MV-4-11 (cell line): Measurements from ENCODE around the gene PRMT5.
"Not testable (repeated sequence)": the region's sequence is repeated elsewhere in the genome, so short reads cannot be mapped to it uniquely, and the experiment has no call there.

Source experiments
- DNase-seq: peaks from one replicate; lab custom pipeline; 2025; lab: John Stamatoyannopoulos, UW

Gene PRMT5

GRCh38 chr14:22929104-22929960 lies at the start of gene PRMT5:
Gene PRMT5 (minus strand): TSS chr14:22929376. CDS start chr14:22929361, 15 bp downstream.
- DNase-seq, result peak; percentile 100

DNA sequence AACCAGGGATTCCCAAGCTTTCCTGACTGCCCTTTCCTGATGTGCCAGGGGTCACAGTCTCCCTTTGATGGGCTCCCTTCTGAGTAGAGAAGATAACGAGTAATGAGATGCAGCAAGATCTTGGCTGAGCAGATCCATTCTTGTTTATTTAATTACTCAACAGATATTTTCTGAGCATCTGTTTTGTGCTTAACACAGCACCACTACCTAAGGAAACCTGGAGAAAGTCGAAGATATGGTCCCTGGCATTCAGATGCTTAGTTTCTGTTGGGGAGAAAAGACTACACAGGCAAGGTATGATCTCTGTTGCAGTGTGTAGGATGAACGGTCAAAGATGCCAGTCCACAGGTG lies 49.3 kb upstream of the PRMT5 start:
- DNase-seq, result no peak

GRCh38 chr14:22977684-22978486 lies 48.7 kb upstream of the PRMT5 start:
- DNase-seq, result no peak

DNA sequence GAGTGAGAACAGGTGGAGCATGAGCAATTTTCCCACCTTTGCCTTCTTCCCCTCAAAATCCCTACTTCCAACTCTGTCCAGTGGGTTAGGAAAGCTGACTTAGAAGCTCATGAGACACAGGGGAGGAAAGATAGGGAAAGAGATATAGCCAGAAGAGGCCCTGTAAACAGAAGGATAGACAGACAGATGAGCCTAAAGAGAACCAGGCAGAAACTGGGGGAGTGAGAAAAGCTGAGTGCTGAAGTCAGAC lies 48.2 kb upstream of the PRMT5 start:
- DNase-seq, result no peak

DNA sequence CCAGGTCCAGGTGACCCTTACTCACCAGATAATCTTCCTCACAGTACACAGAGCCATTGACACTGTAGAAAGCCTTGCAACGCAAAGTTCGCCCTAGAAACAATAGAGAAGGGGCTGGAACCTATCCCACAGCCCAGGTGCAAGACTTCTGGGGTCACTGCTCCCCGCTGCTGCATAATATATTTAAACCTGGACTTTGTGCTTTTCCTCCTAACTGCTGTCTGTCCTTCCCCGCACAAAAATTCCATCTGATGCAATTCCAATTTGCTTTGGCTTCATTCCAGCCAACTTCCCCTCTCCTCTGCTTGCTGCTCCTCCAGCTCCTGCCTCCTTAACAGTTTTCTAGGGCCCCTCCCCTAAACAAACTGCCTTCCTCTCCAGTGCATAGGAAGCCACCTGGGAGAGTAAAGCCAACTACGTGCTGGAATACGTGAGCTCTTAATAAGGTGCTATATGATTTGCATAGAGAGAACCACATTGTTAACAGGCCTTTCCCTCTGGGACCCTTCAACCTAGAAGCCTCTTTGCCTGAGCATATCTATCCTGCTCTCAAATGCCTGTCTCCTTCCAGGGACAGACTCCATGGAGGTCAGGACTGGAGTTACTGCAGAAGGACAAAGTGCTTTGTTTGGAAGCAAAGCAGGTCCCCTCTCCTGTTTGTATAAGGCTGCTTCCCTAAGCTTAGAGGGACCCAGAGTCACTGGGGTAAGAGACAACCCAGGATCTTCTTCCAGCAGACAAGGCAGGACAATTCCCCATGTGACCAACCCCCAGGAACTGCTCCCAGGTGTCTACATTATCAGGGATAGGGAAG lies 47.7 kb upstream of the PRMT5 start:
- DNase-seq, result no peak

DNA sequence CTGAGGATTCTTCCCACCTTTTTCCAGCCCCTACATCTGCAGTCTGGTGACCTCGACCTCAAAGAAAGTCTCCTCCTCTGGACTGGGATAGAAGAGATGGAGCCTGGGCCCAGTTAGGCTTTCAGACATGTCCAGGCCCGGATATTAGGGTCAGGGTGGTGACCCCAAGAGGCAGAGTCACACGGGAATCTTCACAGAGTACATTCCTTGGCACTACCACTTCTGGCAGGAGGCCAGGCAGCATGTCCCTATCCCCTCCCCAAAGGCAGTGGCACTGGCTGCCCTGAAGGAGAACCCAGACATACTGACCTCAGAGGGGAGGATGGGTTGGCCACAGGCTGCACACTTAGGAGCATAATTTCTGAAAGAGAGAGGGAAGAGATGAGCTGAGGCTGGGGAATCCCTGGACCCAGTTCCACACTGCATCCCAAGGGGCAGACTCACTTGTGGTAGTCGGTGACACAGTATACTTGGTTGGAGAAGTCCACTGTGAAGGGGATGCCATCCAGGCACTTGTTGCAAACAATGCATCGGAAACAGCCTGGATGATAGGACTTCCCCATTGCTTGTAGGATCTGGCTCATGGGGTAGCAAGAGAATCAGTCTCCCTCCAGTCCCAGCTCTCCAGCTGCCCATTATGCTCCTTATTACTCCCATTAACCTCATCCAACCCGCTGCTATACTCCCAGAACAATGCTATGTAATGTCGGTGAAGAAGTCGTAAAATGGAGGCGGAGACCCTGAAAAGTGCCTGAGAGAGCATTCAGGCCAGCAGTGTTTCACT lies 45.5 kb upstream of the PRMT5 start:
- no peak for DNase-seq

DNA sequence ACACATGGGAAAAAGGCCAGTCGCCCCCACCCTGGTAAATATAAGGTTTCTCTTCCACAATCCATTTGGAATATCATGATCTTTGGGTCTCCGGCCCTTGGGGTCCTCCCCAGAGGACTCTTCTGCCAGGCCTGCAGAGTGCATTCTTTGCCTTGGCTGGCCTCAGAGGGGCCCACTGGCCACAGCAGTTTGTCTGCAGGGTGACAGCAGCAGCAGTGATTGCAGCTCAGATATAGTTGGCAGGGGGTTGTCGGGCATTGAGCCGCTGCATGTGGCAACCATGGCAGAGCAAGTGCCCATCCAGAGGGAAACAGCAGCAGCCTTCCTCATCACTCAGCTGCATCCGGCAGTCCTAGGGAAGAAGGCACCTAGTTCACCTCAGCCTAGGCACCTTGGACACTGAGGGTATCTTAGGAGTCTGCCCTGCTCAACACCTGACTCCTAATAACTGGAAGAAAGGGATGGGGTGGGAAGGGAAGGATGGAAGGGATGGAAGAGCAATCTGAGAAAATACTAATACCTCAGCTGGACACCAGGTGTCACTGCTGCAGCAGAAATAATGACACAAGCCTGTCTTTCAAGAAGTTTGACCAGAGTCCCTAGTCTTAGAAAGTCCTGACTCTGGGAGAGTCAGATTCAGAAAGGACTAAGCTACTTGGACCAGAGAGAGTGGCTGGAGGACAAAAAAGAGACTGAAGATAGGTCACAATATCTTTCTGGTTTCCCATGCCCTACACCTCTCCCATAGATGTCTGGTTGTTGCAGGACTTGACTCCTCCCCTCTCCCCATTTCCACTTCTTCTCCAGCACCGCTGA lies 44.2 kb upstream of the PRMT5 start:
- DNase-seq, result peak; percentile 36

GRCh38 chr14:22972313-22972930 lies 43.2 kb upstream of the PRMT5 start:
- DNase-seq, result no peak

DNA sequence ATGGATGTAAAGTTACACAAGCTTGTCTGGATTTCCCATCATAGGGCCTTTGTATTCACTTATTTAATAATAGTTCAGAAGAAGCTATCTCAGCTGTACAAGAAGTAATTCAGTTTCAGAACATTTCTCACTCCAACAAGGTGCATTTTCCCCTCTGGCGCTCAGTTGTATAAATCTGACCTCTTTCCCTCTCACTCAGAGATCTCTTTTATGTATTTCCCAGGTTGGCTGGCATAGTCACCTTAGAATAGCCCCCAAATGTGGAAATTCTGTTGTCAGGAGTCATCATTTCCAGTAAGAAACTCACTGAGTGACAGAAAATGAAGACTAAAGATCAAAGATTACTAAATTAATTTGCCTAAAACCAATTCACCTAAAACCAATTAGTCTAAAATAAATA lies 42.0 kb upstream of the PRMT5 start:
- no peak for DNase-seq

GRCh38 chr14:22966783-22967269 lies 37.6 kb upstream of the PRMT5 start:
- no peak for DNase-seq

DNA sequence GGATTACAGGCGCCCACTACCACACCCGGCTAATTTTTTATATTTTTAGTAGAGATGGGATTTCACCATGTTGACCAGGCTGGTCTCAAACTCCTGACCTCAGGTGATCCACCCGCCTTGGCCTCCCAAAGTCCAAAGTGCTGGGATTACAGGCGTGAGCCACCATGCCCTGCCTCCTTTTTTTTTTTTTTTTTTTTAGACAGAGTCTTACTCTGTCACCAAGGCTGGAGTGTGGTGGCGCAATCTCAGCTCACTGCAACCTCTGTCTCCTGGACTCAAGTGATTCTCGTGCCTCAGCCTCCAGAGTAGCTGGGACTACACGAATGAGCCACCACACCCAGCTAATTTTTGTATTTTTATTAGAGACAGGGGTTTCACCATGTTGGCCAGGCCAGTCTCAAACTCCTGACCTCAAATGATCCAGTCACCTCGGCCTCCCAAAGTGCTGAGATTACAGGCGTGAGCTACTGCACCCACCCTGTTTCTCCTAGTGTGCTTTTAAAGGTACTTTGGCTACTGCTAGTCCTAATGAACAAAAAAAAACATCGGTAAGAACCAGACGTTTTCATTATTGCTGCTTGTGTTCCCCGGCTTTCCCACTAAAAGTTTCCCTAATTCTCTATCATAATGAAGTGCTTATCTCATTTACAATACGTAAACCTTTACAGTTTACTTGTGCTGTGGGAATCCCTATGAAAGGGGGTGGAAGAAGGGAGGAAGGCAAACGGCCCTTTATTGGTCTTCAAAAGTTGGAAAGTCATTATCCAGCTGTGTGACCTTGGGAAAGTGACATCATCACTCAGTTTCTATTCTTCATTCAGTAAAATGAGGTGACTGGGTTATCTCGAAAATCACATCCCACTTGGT lies 37.0 kb upstream of the PRMT5 start:
- not testable (repeated sequence) for DNase-seq

- DNase-seq, result no peak
Measured at GRCh38 chr14:22962061-22962676, 33.0 kb upstream of the PRMT5 start.

DNA sequence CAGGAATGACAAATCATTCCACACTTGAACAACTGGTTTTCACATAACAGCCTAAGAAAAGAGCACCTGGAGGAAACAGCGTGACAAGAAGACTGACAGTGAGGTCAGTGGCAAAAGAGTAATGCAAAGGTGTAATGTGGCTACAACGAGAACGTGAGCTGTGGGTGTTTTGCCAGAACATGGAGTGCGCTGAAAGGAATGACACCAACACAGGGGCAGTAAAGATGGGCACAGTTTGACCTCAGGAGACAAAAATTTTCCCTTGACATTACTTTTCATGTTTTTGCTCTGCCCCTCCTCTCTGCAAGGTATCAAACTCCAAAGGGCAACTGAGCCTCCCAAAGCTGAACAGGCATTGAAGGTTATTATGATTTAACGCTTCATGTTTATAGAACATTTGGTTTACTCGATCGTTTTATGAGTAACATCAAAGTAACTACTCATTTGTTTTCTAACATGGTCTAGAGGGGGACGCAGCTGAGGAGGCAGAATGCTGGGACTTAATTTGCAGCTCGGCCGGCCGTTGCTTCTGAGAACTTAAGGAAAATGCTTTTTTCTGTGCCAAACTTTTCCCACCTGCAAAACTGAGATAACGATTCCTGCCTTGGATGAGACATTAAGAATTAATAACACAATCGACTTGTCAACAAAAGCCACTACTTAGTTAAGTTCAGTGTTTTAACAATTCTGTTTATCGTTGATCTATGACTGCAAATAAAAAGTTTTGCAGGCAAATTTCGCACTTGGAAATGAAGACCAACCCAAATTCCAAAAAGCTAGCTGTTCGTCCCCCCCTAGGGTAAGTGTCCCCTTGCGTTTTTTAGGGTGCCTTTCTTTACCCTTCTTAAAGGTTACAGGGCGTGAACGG lies 26.8 kb upstream of the PRMT5 start:
- no peak for DNase-seq

GRCh38 chr14:22952418-22952817 lies 23.2 kb upstream of the PRMT5 start:
- no peak for DNase-seq

DNA sequence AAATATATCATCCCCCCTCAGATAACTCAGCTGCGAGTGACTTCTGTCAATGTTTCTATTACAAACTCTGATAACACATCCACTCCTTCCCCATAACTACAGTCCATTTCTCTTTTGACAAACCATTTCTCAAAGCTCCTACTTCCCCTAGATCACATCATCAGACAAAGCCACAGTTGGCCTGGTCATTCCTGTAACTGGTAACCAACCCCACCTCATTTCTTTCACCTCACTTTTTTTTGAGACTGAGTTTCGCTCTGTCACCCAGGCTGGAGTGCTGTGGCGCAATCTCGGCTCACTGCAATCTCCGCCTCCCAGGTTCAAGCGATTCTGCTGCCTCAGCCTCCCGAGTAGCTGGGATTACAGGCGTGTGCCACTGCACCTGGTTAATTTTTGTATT lies 22.6 kb upstream of the PRMT5 start:
- DNase-seq, result peak; percentile 64

- no peak for DNase-seq
Measured at GRCh38 chr14:22945642-22946041, 16.5 kb upstream of the PRMT5 start.

DNA sequence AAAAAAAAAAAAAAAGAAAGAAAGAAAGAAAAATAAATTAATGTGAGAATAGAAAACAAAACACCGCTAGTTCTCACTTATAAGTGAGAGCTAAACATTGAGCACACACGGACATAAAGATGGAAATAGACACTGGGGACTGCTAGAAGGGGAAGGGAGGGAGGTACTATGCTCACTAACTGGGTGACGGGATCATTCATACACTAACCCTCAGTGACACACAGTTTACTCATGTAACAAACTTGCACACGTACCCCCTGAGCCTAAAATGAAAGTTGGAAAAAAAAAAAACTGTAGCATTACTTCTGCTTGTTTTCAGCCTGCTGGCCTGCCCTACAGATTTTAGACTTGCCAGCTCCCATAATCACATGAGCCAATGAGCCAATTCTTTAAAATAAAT lies 10.5 kb upstream of the PRMT5 start:
- DNase-seq, result no peak

DNA sequence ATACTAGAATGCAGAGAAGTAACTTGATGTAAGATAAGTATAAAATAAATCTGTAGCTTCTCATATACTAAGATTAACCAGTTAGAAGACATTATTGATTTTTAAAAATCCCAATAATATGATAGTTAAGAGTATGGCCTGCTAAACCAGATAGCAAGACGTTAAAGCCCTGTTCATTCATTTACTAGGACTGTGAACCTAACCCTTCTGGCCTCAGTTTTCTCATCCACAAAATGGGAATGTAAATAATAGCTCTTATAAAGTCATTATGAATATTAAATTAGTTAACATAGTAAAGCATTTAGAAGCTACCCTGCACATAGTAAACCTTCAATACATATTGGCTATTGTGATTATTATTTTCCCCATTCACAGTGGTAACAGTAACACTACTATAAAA lies 6.0 kb upstream of the PRMT5 start:
- DNase-seq, result no peak
